Measurements from ENCODE around the gene PRM2. TPM values are rescaled to one million over a fixed set of nuclear protein-coding genes. Genes with fewer than 3 reads are reported as not detected.

Gene PRM2
- total and polyA plus RNA-seq, 2 of the 8 experiments (the other 6 are each of a cell fraction or from before 2014, with no cell fraction given): not detected

- H3K9me3 ChIP-seq (ENCODE audit: insufficient read depth in 2 of 2, low read depth in 1 of 2, low read length in 1 of 2): no peaks in the 10 kb centered on the region
- H3K36me3 ChIP-seq (ENCODE audit: control insufficient read depth in 2 of 4, insufficient read depth in 4 of 4, low read length in 3 of 4): peaks cover 0 to 8% (median 5%) of the 10 kb centered on the region in 4 experiments; a peak in 5 of 8 replicates
- ChIA-PET POLR2A (ENCODE audit: partially characterized antibody) (interaction anchor here (0.9 to 4.6 kb wide), 21 partner anchors 11 to 292 kb away, joined by 3 to 32 read pairs (median 10); partner anchors contain the start of genes PRM3 and TNP2), CTCF (ENCODE audit: partially characterized antibody) (interaction anchor here (0.6 to 6.8 kb wide), 36 partner anchors 10 to 450 kb away, joined by 3 to 79 read pairs (median 5); partner anchors contain the start of genes PRM3 and TNP2)
- H3K79me1 ChIP-seq (ENCODE audit: low read depth, low read length): peaks cover 4% of the 10 kb centered on the region; the same call in 1 of the 2 replicates
- H2BK15ac ChIP-seq (ENCODE audit: low read length): no peak overlapping the region
- no peak overlapping the region for H3K27ac ChIP-seq (ENCODE audit: low read depth, low read length)
- H3K4ac ChIP-seq (replicated peaks; ENCODE audit: insufficient read length, low read depth, low read length): peak overlapping the region; percentile 87
- H3K79me2 ChIP-seq (ENCODE audit: control insufficient read depth in 1 of 2, insufficient read depth in 2 of 2, low read length in 2 of 2): peaks cover 0 to 28% of the 10 kb centered on the region in 2 experiments; a peak in 2 of 4 replicates
- DNase-seq (ENCODE audit: low read depth in 1 of 2, low spot score in 2 of 2) (peak in 1 of 2 experiments; percentile 81), FAIRE-seq (no peak)
- 29% methylated on average over 21 of the region's 21 CpGs; no CpG with 5 or more reads in 1 of the 2 experiments for WGBS, 2 experiments (ENCODE audit: extremely low coverage in 1 of 2, insufficient coverage in 1 of 2, insufficient read length in 1 of 2, insufficient replicate concordance in 2 of 2, low coverage in 1 of 2, low lambda C conversion rate in 2 of 2, missing lambda C conversion rate in 1 of 2)
- H3K14ac ChIP-seq (ENCODE audit: insufficient read length): no peak overlapping the region
- peaks cover 13% of the 10 kb centered on the region for H3K23me2 ChIP-seq (ENCODE audit: low read depth, low read length)
- H3K4me3 ChIP-seq (ENCODE audit: extremely low read depth in 1 of 4, insufficient read depth in 2 of 4, low read depth in 3 of 4, low read length in 4 of 4): peak overlapping the region; percentile 61 to 97 (median 69)
- no peak overlapping the region for H2AK5ac ChIP-seq (ENCODE audit: low read depth, low read length)
- H3K23ac ChIP-seq (ENCODE audit: insufficient read length): no peak overlapping the region
- H2AFZ ChIP-seq (ENCODE audit: low read length): peak overlapping the region; percentile 60; the same call in 1 of the 2 replicates
- peak overlapping the region; percentile 36 to 96 for H3K4me2 ChIP-seq (ENCODE audit: insufficient read depth in 1 of 2, low read depth in 2 of 2, low read length in 2 of 2)
- H4K5ac ChIP-seq (ENCODE audit: insufficient read length, low read depth, low read length): no peak overlapping the region
- peaks cover 0 to 22% (median 8%) of the 10 kb centered on the region in 4 experiments; a peak in 5 of 7 replicates for H3K4me1 ChIP-seq (replicated peaks in 1 of 4; ENCODE audit: control insufficient read depth in 3 of 4, insufficient read depth in 4 of 4, low read length in 3 of 4)
- H2BK12ac ChIP-seq (ENCODE audit: low read depth, low read length): peak overlapping the region; percentile 82; the same call in 1 of the 2 replicates
- H3K18ac ChIP-seq (ENCODE audit: extremely low read depth, low read length): peak overlapping the region; percentile 72
- H4K20me1 ChIP-seq (replicated peaks in 1 of 2; ENCODE audit: control insufficient read depth in 1 of 2, insufficient read depth in 2 of 2, low read length in 2 of 2): peaks cover 8 to 20% of the 10 kb centered on the region in 2 experiments
- peak overlapping the region; percentile 69 for H2BK120ac ChIP-seq (replicated peaks; ENCODE audit: low read depth, low read length)
- H2BK5ac ChIP-seq (ENCODE audit: low read depth, low read length): peak overlapping the region; percentile 27; the same call in 1 of the 2 replicates
- H4K8ac ChIP-seq (ENCODE audit: extremely low read depth, insufficient read depth, low read length): 0 out of 2 replicates have a peak overlapping the region, but pooled peaks have one; percentile 31
- peak overlapping the region; percentile 94 for H4K91ac ChIP-seq (replicated peaks; ENCODE audit: insufficient read length, low read length)
- no peaks in the 10 kb centered on the region; a peak in 2 of 7 replicates for H3K27me3 ChIP-seq (replicated peaks in 1 of 4; ENCODE audit: control insufficient read depth in 3 of 4, extremely low read depth in 1 of 4, insufficient read depth in 3 of 4, low read length in 3 of 4)
- peak overlapping the region; percentile 32 for H3K56ac ChIP-seq (replicated peaks; ENCODE audit: insufficient read length, low read depth, low read length)
- H3K9ac ChIP-seq (replicated peaks in 1 of 4; ENCODE audit: extremely low read depth in 1 of 4, low read depth in 3 of 4, low read length in 3 of 4): 0 out of 7 replicates have a peak overlapping the region, but pooled peaks of 1 of the 4 experiments have one; percentile 8
- peak overlapping the region; percentile 55; the same call in 1 of the 2 replicates for H2BK20ac ChIP-seq (ENCODE audit: low read length)
- TF ChIP-seq BCL11A (IDR thresholded peaks at IDR 0.05; ENCODE audit: low read depth in 2 of 2, low read length in 2 of 2) (no peak), EP300 (IDR thresholded peaks at IDR 0.05; ENCODE audit: borderline replicate concordance in 1 of 2, low read depth in 2 of 2, low read length in 2 of 2) (no peak), SAP30 (IDR thresholded peaks at IDR 0.05; ENCODE audit: insufficient read depth, insufficient replicate concordance, low read length) (peak; percentile 56), SRF (IDR thresholded peaks at IDR 0.05; ENCODE audit: low read depth, low read length) (no peak), CTCF (IDR thresholded peaks at IDR 0.05; ENCODE audit: control extremely low read depth in 1 of 3, insufficient read depth in 1 of 3, low read depth in 1 of 3, low read length in 3 of 3) (peak; percentile 80 to 91 (median 90)), SUZ12 (IDR thresholded peaks at IDR 0.05; ENCODE audit: low read length) (no peak), JUND (IDR thresholded peaks at IDR 0.05; ENCODE audit: low read length) (no peak)
Measured at GRCh38 chr16:11257131-11257938, 18.9 kb downstream of the PRM2 start.

Measured in H1 (cell line).